Coronary artery (tissue), 2 donors: ENCODE data around the gene FILIP1.

ENCODE experiments used
- DNase-seq: peaks from one replicate; pipeline ENCODE4 v3.0.0-alpha.2; 2017; ENCODE audit warnings: low spot score
- H3K27ac ChIP-seq, 2 donors: fragments of 200-600 bp; sonication (generic); one replicate each; pipeline ENCODE4 v1.5.1; 2016 to 2019
- H3K4me3 ChIP-seq: fragments of 200-600 bp; sonication (generic); 2 replicates; pipeline ENCODE4 v1.5.1; 2016; ENCODE audit warnings: mild to moderate bottlenecking, moderate library complexity
- CTCF ChIP-seq: fragments of 200-600 bp; sonication (generic); IDR thresholded peaks from one replicate; pipeline ENCODE4 v1.5.1; 2019; ENCODE audit warnings: antibody characterized with exemption

Gene FILIP1

DNA sequence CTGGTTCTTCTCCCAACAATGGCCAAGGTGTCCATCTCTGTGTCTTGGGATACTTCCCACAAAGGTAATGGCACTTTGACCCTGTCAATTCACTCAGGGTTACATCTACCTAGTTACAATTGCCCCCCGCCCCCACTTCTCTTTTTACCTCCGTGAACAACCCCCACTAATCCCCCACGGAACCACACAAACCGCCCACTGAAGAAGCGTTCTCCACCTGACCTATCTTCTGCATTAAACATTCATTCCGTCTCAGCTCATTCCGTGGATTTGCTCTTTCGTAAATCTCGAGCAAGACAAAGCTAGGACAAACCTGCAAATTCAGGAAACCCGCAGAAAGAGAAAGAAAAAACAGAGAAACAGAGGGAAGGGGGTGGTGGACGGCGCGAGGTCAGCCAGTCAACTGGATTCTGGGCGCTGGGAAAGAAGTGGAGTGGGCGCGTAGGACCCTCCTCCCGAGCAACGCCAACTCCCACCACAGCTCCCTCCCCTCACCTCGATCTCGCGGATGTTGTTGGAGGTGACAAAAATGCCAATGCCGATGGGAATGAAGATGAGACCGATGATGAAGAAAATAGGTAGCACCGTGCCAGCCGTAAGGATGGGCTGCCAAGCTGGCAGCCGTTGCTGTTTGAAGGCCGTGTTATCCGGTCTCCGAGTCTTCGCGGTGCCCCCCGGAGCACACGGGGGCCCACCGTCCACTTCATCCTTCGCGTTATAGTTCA lies 209.5 kb downstream of the FILIP1 start:
- Histone ChIP-seq H3K4me3 (peak overlapping the region; percentile 89), H3K27ac (peak overlapping the region; percentile 91)
- TF ChIP-seq CTCF: no peak
- DNase-seq: no peak

- no peak for TF ChIP-seq CTCF
- H3K4me3 ChIP-seq: peak overlapping the region; percentile 89
- no peak for DNase-seq
- H3K27ac ChIP-seq: no peak overlapping the region
Observed at GRCh38 chr6:75282706-75283105, 210.9 kb downstream of the FILIP1 start.

- no peak for DNase-seq
- Histone ChIP-seq H3K4me3 (peak overlapping the region; percentile 31), H3K27ac (no peak overlapping the region)
- TF ChIP-seq CTCF: no peak
Observed at GRCh38 chr6:75281653-75282052, 211.9 kb downstream of the FILIP1 start.

DNA sequence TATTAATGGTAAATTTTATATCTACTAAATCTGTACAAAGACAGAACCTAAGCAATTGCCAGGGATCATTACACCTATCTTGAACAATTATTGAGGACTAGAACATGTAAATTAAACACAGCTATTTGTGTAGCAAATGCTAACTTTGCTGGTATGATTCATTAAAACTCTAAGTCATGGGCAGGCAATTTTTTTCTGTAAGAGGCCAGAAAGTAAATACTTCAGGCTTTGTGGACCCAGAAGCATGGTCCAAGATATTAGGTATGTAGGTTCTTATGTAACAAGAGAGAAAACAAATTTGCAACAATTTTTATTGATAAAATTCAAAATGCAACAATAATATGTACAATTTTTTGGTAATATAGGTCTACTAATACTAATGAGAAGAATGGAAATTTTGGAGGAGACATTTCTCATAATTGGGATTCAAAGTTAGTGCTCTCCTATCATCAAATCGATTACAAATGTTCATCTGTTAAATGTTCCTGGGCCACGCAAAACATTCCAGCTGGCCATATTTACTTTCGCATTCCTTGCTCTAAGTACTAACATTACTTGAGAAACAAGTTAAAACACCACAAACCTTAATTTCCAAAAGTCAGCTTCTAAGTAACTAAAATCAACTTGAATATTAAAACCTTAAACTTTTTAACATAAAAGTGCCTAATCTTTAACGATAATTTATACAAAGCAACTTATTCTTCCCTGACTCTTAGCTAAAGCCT lies 213.3 kb downstream of the FILIP1 start:
- no peak for TF ChIP-seq CTCF
- Histone ChIP-seq H3K4me3 (no peak overlapping the region), H3K27ac (no peak overlapping the region)
- no peak for DNase-seq

DNA sequence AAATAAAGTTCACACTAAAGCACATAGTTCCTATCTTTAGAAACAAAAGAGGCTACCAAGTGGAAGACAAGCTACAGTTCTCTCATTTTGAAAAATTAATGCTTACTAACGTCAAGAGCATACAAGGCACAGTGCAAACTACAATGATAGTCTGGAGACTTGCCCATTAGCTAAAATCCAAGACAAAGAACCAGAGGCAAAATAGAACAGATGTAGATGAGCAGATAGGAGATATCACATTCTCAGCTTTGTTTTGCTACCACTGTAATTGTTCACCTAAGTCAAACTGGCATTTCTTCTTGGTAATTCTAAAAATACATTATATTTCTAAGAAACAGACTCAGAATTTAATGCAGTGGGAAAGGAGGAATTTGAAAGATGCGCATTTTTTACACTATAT lies 214.2 kb downstream of the FILIP1 start:
- TF ChIP-seq CTCF: no peak
- Histone ChIP-seq H3K27ac (no peak overlapping the region), H3K4me3 (no peak overlapping the region)
- DNase-seq: no peak

DNA sequence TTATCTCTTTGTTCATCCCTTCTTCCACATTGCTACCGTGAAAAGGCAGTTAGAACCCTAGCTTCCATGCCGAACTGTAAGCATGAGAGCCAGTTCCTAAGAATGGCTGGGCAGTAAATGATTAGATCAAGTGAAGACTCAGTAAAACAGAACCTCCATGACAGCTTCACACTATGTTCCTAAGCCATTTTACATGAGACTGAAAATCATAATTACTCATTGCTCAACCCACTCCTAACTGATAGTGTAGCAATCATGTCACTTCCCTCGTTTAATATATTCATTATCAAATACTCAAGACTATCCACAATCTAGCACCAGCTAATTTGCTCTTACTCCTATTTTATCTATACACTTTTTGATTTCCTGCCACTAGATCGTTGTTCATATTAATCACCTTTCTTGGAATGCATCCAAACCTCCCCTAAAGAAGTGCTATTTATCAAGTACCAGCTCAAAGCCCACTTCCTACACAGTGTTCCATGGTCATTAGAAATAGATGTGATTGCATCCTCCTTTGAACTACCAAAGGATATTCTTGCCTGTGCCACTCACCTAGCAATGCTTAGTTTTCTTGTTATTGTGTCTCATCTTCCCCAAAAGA lies 215.0 kb downstream of the FILIP1 start:
- no peak for TF ChIP-seq CTCF
- no peak overlapping the region for H3K4me3 ChIP-seq
- no peak overlapping the region for H3K27ac ChIP-seq
- no peak for DNase-seq
